ENCODE results near the gene PRSS48. TPM values are rescaled to one million over a fixed set of nuclear protein-coding genes. Genes with fewer than 3 reads are reported as not detected.

The PRSS48 gene
- total RNA-seq, 1 experiment from 2014 or later = not detected

- H4K20me1 ChIP-seq (ENCODE audit: insufficient read depth) = no peaks in the 10 kb centered on the region
- no peak overlapping the region for H3K4me3 ChIP-seq (replicated peaks in 1 of 2; ENCODE audit: low read depth in 1 of 2, low read length in 2 of 2)
- H3K9me3 ChIP-seq (ENCODE audit: control insufficient read depth in 1 of 2, insufficient read depth in 1 of 2, low read depth in 1 of 2, low read length in 2 of 2) = no peaks in the 10 kb centered on the region
- TF ChIP-seq EZH2 (IDR thresholded peaks at IDR 0.05) (no peak), SIN3A (IDR thresholded peaks at IDR 0.05; ENCODE audit: low read depth) (no peak), ZFX (IDR thresholded peaks at IDR 0.05) (no peak), YY1 (IDR thresholded peaks at IDR 0.05; ENCODE audit: extremely low read depth, insufficient replicate concordance, low read depth, low read length) (no peak), ZBTB33 (IDR thresholded peaks at IDR 0.05; ENCODE audit: extremely low read depth, insufficient replicate concordance, low read length) (no peak), EGR1 (IDR thresholded peaks at IDR 0.05; ENCODE audit: low read depth) (no peak), POLR2A (IDR thresholded peaks at IDR 0.05; ENCODE audit: borderline replicate concordance, extremely low read depth, insufficient read depth, insufficient read length) (no peak), EZH2phosphoT487 (IDR thresholded peaks at IDR 0.05; ENCODE audit: borderline replicate concordance) (no peak), ZNF274 (IDR thresholded peaks at IDR 0.05; ENCODE audit: low read depth, low read length) (no peak), FOSL1 (IDR thresholded peaks at IDR 0.05; ENCODE audit: low read depth) (no peak), TCF7L2 (IDR thresholded peaks at IDR 0.05; ENCODE audit: borderline replicate concordance, extremely low read depth, insufficient read depth, insufficient read length) (no peak), ELF1 (IDR thresholded peaks at IDR 0.05; ENCODE audit: borderline replicate concordance, low read depth) (no peak), SRF (IDR thresholded peaks at IDR 0.05; ENCODE audit: low read depth) (no peak), SP1 (IDR thresholded peaks at IDR 0.05; ENCODE audit: low read depth) (no peak), CTCF (IDR thresholded peaks at IDR 0.05 in 2 of 3, conservative IDR thresholded peaks at IDR 0.05 in 1 of 3; ENCODE audit: borderline replicate concordance in 1 of 3, insufficient read depth in 1 of 3, low read depth in 2 of 3, low read length in 2 of 3) (no peak), RAD21 (IDR thresholded peaks at IDR 0.05; ENCODE audit: low read depth) (no peak), CBX3 (IDR thresholded peaks at IDR 0.05; ENCODE audit: low read depth) (no peak), REST (IDR thresholded peaks at IDR 0.05; ENCODE audit: low read depth) (no peak), MAX (IDR thresholded peaks at IDR 0.05) (no peak)
- H3K9me2 ChIP-seq (ENCODE audit: insufficient read depth) = no peaks in the 10 kb centered on the region
- H3K4me2 ChIP-seq (ENCODE audit: low read length) = no peak overlapping the region
- no TSS peak for BruUV-seq (replicated peaks)
- H3K27me3 ChIP-seq (ENCODE audit: insufficient read depth, low read length) = no peaks in the 10 kb centered on the region
- peaks cover 0 to 16% of the 10 kb centered on the region in 2 experiments; a peak in 1 of 4 replicates for H3K4me1 ChIP-seq (ENCODE audit: control insufficient read depth in 1 of 2, insufficient read depth in 2 of 2, low read length in 2 of 2)
- no peak overlapping the region for H2AFZ ChIP-seq (ENCODE audit: low read depth, low read length, poor library complexity, severe bottlenecking)
- DNase-seq (ENCODE audit: low read depth, low spot score) = no peak
- H3K79me2 ChIP-seq (ENCODE audit: insufficient read depth, low read length) = peaks cover 9% of the 10 kb centered on the region; the same call in 1 of the 2 replicates
- RAD21 ChIA-PET (ENCODE audit: low non-redundant PET in 1 of 2, low total read pairs in 2 of 2, uncharacterized antibody in 2 of 2, unreplicated experiment in 2 of 2) = no interaction called here
- POLR2A ChIA-PET = no interaction called here
- no peaks in the 10 kb centered on the region; a peak in 1 of 4 replicates for H3K36me3 ChIP-seq (ENCODE audit: control insufficient read depth in 1 of 2, insufficient read depth in 2 of 2, low read length in 2 of 2)
- intact Hi-C loops (cut with micrococcal nuclease) = no loop called here
- no peak overlapping the region for H3K9ac ChIP-seq (ENCODE audit: low read length)
- ATAC-seq = no peak
- H3K27ac ChIP-seq (ENCODE audit: low read depth, low read length) = no peak overlapping the region
- CTCF ChIA-PET = no interaction called here
Observed at GRCh38 chr4:151259752-151260151, 17.2 kb upstream of the PRSS48 start.
